Neural progenitor cell (in vitro differentiated cells): ENCODE measurements around the gene MYLK4. TPM values are rescaled to one million over a fixed set of nuclear protein-coding genes. Genes with fewer than 3 reads are reported as not detected.

Source experiments
- DNase-seq: peaks from one replicate; pipeline ENCODE4 v3.0.0-alpha.2; 2016; ENCODE audit warnings: low spot score
- H2AFZ ChIP-seq: fragments of 200-600 bp; sonication (generic); replicated peaks from 2 replicates; pipeline ENCODE4 v1.6.1; 2016; ENCODE audit warnings: antibody characterized with exemption
- H3F3A ChIP-seq: fragments of 200-600 bp; sonication (generic); 2 replicates; pipeline ENCODE4 v1.6.1; 2016; ENCODE audit warnings: antibody characterized with exemption, low read depth
- H3K27ac ChIP-seq: fragments of 200-600 bp; sonication (generic); 2 replicates; pipeline ENCODE4 v1.5.1; 2016; ENCODE audit warnings: mild to moderate bottlenecking
- H3K27me3 ChIP-seq: fragments of 200-600 bp; sonication (generic); 2 replicates; pipeline ENCODE4 v1.6.1; 2016; ENCODE audit warnings: mild to moderate bottlenecking, moderate library complexity
- H3K36me3 ChIP-seq: fragments of 200-600 bp; sonication (generic); 2 replicates; pipeline ENCODE4 v1.5.1; 2016
- H3K4me1 ChIP-seq: fragments of 200-600 bp; sonication (generic); 2 replicates; pipeline ENCODE4 v1.6.1; 2016; ENCODE audit warnings: mixed run types
- H3K4me2 ChIP-seq: fragments of 200-600 bp; sonication (generic); 2 replicates; pipeline ENCODE4 v1.6.1; 2016
- H3K4me3 ChIP-seq: fragments of 200-600 bp; sonication (generic); 2 replicates; pipeline ENCODE4 v1.5.1; 2016
- H3K79me2 ChIP-seq: fragments of 200-600 bp; sonication (generic); 2 replicates; pipeline ENCODE4 v1.6.1; 2016; ENCODE audit warnings: low read depth
- H3K9ac ChIP-seq: fragments of 200-600 bp; sonication (generic); 2 replicates; pipeline ENCODE4 v1.6.1; 2016
- H3K9me3 ChIP-seq: fragments of 200-600 bp; sonication (generic); 2 replicates; pipeline ENCODE4 v1.5.1; 2016; ENCODE audit warnings: low read depth
- H4K20me1 ChIP-seq: fragments of 200-600 bp; sonication (generic); 2 replicates; pipeline ENCODE4 v1.6.1; 2016; ENCODE audit warnings: low read depth
- H3K27ac Mint-ChIP-seq: 3 replicates; pipeline ENCODE4 v1.8.0; 2021; ENCODE audit warnings: mixed read lengths
- H3K27me3 Mint-ChIP-seq: 2 replicates; pipeline ENCODE4 v1.8.0; 2022; ENCODE audit warnings: low read depth, mild to moderate bottlenecking, inconsistent platforms, moderate library complexity, mixed read lengths; ENCODE audit not compliant: insufficient read depth
- H3K36me3 Mint-ChIP-seq: 3 replicates; pipeline ENCODE4 v1.8.0; 2021; ENCODE audit warnings: mixed read lengths
- H3K4me1 Mint-ChIP-seq: 3 replicates; pipeline ENCODE4 v1.8.0; 2021; ENCODE audit warnings: mixed read lengths
- H3K4me3 Mint-ChIP-seq: 3 replicates; pipeline ENCODE4 v1.8.0; 2021; ENCODE audit warnings: mild to moderate bottlenecking, moderate library complexity, mixed read lengths
- H3K9me3 Mint-ChIP-seq: 3 replicates; pipeline ENCODE4 v1.8.0; 2020; ENCODE audit warnings: mixed read lengths
- CTCF ChIP-seq: fragments of 200-600 bp; sonication (generic); IDR thresholded peaks from 2 replicates; pipeline ENCODE4 v1.5.1; 2017; ENCODE audit warnings: antibody characterized with exemption, mild to moderate bottlenecking
- EZH2 ChIP-seq: fragments of 200-600 bp; sonication (generic); IDR thresholded peaks from 2 replicates; pipeline ENCODE4 v1.6.1; 2017; ENCODE audit warnings: antibody characterized with exemption, mild to moderate bottlenecking, moderate library complexity
- EZH2phosphoT487 ChIP-seq: fragments of 200-600 bp; sonication (generic); IDR thresholded peaks from 2 replicates; pipeline ENCODE4 v1.6.1; 2017; ENCODE audit warnings: antibody characterized with exemption
- total RNA-seq: library from RNA; depleted of rRNA; stranded (reverse); fragments of >200 nt; gene quantifications from 2 replicates; pipeline ENCODE4 v1.2.3, GENCODE V29; 2015; ENCODE audit warnings: low replicate concordance

The MYLK4 gene
- total RNA-seq, 1 donor from 2014 or later: not detected

GRCh38 chr6:2760882-2761842 is 10.4 kb upstream of the MYLK4 start:
- Histone ChIP-seq H4K20me1 (peaks cover under 1% of the 10 kb centered on the region), H3K27me3 (peaks cover under 1% of the 10 kb centered on the region), H3K36me3 (no peaks in the 10 kb centered on the region), H2AFZ (no peak overlapping the region), H3K4me3 (no peak overlapping the region), H3K4me2 (no peak overlapping the region), H3K9ac (no peak overlapping the region), H3K79me2 (peaks cover 3% of the 10 kb centered on the region), H3K4me1 (peaks cover 3% of the 10 kb centered on the region), H3F3A (peaks cover 9% of the 10 kb centered on the region), H3K9me3 (no peaks in the 10 kb centered on the region), H3K27ac (no peak overlapping the region)
- no peak overlapping the region for H3K27ac Mint-ChIP-seq
- H3K4me1 Mint-ChIP-seq: peaks cover 10% of the 10 kb centered on the region
- H3K4me3 Mint-ChIP-seq: no peak overlapping the region
- no peak for DNase-seq
- H3K9me3 Mint-ChIP-seq: no peaks in the 10 kb centered on the region
- no peaks in the 10 kb centered on the region for H3K27me3 Mint-ChIP-seq
- no peak for TF ChIP-seq EZH2
- peak; percentile 31 for TF ChIP-seq CTCF
- no peaks in the 10 kb centered on the region for H3K36me3 Mint-ChIP-seq

- no peak overlapping the region for H3K9ac ChIP-seq
- no peak overlapping the region for H2AFZ ChIP-seq
- TF ChIP-seq EZH2: no peak
- TF ChIP-seq EZH2phosphoT487: no peak
- TF ChIP-seq CTCF: no peak
- H3K4me3 Mint-ChIP-seq: no peak overlapping the region
- no peak overlapping the region for H3K4me2 ChIP-seq
- H3K27me3 Mint-ChIP-seq: no peaks in the 10 kb centered on the region
- H3K9me3 ChIP-seq: no peaks in the 10 kb centered on the region
- no peaks in the 10 kb centered on the region for H3K36me3 Mint-ChIP-seq
- H3K36me3 ChIP-seq: no peaks in the 10 kb centered on the region
- no peaks in the 10 kb centered on the region for H3K9me3 Mint-ChIP-seq
- no peak overlapping the region for H3K27ac ChIP-seq
- DNase-seq: no peak
- no peaks in the 10 kb centered on the region for H4K20me1 ChIP-seq
- no peak overlapping the region for H3K4me3 ChIP-seq
- H3K79me2 ChIP-seq: no peaks in the 10 kb centered on the region
- H3K27me3 ChIP-seq: no peaks in the 10 kb centered on the region
- peaks cover 4% of the 10 kb centered on the region for H3K4me1 Mint-ChIP-seq
- H3K4me1 ChIP-seq: no peaks in the 10 kb centered on the region
- H3K27ac Mint-ChIP-seq: no peak overlapping the region
- H3F3A ChIP-seq: no peaks in the 10 kb centered on the region
Measured at GRCh38 chr6:2758980-2759379, 8.3 kb upstream of the MYLK4 start.

- Histone ChIP-seq H3K79me2 (no peaks in the 10 kb centered on the region), H3K4me3 (no peak overlapping the region), H3K9me3 (no peaks in the 10 kb centered on the region), H3F3A (no peaks in the 10 kb centered on the region), H3K4me1 (no peaks in the 10 kb centered on the region), H3K27me3 (no peaks in the 10 kb centered on the region), H4K20me1 (no peaks in the 10 kb centered on the region), H3K36me3 (no peaks in the 10 kb centered on the region), H3K27ac (no peak overlapping the region), H3K4me2 (no peak overlapping the region), H2AFZ (no peak overlapping the region), H3K9ac (no peak overlapping the region)
- Mint-ChIP-seq H3K4me3 (no peak overlapping the region), H3K36me3 (no peaks in the 10 kb centered on the region), H3K4me1 (peaks cover 3% of the 10 kb centered on the region), H3K9me3 (no peaks in the 10 kb centered on the region), H3K27me3 (peaks cover 3% of the 10 kb centered on the region), H3K27ac (no peak overlapping the region)
- TF ChIP-seq EZH2phosphoT487: no peak
- TF ChIP-seq CTCF: no peak
- TF ChIP-seq EZH2: no peak
- DNase-seq: no peak
Measured at GRCh38 chr6:2756687-2757224, 6.0 kb upstream of the MYLK4 start.
